HL-60 (cell line): ENCODE measurements around the gene COBL.

Source experiments
- CTCF ChIP-seq: IDR thresholded peaks from one replicate; pipeline ENCODE4 v1.5.1; 2011; ENCODE audit warnings: low read length, control low read depth, inconsistent platforms; ENCODE audit not compliant: insufficient read depth
- GABPA ChIP-seq: IDR thresholded peaks from 2 replicates; pipeline ENCODE4 v1.6.1; 2012; ENCODE audit warnings: low read depth
- POLR2AphosphoS5 ChIP-seq: IDR thresholded peaks from 2 replicates; pipeline ENCODE4 v1.6.1; 2012; ENCODE audit warnings: low read depth
- REST ChIP-seq: IDR thresholded peaks from 2 replicates; pipeline ENCODE4 v1.6.1; 2012; ENCODE audit warnings: low read depth; ENCODE audit not compliant: insufficient replicate concordance
- SPI1 ChIP-seq: IDR thresholded peaks from 2 replicates; pipeline ENCODE4 v1.6.1; 2012; ENCODE audit warnings: low read depth, mild to moderate bottlenecking, borderline replicate concordance

GRCh38 chr7:51142741-51143385, 173.7 kb downstream of the COBL start:
- TF ChIP-seq CTCF (no peak), REST (no peak), POLR2AphosphoS5 (no peak), GABPA (no peak), SPI1 (no peak)
